Measurements from ENCODE around the gene CLCN3.

The CLCN3 gene

DNA sequence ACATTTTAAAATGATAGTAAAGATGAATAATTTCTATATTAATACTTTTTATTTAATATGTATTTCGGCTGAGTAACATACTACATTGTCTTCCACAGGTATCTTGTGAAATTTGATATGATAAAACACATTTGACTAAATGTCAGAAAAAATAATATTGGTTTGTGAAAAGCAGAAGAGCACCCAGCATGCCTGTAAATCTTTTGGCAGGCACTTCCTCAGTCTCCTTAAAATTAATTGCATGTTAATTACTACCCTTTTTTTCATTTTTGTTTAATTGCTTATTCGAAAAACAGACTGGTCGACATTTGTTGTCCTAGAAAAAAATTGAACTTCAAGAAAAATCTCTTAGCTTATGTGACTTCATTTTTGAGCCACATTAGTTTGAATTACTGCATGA, 40.6 kb downstream of the CLCN3 start:
- TF ChIP-seq, protein P1, sequence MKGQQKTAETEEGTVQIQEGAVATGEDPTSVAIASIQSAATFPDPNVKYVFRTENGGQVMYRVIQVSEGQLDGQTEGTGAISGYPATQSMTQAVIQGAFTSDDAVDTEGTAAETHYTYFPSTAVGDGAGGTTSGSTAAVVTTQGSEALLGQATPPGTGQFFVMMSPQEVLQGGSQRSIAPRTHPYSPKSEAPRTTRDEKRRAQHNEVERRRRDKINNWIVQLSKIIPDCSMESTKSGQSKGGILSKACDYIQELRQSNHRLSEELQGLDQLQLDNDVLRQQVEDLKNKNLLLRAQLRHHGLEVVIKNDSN (IDR thresholded peaks at IDR 0.05), result no peak
- no peak for TF ChIP-seq TEAD4 (IDR thresholded peaks at IDR 0.05)
- TF ChIP-seq RAD21 (IDR thresholded peaks at IDR 0.05; ENCODE audit: low read depth), result no peak
- no peak for TF ChIP-seq YY1 (IDR thresholded peaks at IDR 0.05; ENCODE audit: low read depth)
- TF ChIP-seq, protein P2, sequence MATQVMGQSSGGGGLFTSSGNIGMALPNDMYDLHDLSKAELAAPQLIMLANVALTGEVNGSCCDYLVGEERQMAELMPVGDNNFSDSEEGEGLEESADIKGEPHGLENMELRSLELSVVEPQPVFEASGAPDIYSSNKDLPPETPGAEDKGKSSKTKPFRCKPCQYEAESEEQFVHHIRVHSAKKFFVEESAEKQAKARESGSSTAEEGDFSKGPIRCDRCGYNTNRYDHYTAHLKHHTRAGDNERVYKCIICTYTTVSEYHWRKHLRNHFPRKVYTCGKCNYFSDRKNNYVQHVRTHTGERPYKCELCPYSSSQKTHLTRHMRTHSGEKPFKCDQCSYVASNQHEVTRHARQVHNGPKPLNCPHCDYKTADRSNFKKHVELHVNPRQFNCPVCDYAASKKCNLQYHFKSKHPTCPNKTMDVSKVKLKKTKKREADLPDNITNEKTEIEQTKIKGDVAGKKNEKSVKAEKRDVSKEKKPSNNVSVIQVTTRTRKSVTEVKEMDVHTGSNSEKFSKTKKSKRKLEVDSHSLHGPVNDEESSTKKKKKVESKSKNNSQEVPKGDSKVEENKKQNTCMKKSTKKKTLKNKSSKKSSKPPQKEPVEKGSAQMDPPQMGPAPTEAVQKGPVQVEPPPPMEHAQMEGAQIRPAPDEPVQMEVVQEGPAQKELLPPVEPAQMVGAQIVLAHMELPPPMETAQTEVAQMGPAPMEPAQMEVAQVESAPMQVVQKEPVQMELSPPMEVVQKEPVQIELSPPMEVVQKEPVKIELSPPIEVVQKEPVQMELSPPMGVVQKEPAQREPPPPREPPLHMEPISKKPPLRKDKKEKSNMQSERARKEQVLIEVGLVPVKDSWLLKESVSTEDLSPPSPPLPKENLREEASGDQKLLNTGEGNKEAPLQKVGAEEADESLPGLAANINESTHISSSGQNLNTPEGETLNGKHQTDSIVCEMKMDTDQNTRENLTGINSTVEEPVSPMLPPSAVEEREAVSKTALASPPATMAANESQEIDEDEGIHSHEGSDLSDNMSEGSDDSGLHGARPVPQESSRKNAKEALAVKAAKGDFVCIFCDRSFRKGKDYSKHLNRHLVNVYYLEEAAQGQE (IDR thresholded peaks at IDR 0.05; ENCODE audit: low read depth), result no peak
- TF ChIP-seq EGR1 (IDR thresholded peaks at IDR 0.05), result no peak
- TF ChIP-seq, protein P3, sequence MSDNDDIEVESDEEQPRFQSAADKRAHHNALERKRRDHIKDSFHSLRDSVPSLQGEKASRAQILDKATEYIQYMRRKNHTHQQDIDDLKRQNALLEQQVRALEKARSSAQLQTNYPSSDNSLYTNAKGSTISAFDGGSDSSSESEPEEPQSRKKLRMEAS (IDR thresholded peaks at IDR 0.05), result no peak
- no peak for TF ChIP-seq CEBPB (IDR thresholded peaks at IDR 0.05)
- TF ChIP-seq ZBTB7A (IDR thresholded peaks at IDR 0.05; ENCODE audit: low read depth), result no peak
- no peak for TF ChIP-seq FOXM1 (IDR thresholded peaks at IDR 0.05; ENCODE audit: borderline replicate concordance, low read depth)

DNA sequence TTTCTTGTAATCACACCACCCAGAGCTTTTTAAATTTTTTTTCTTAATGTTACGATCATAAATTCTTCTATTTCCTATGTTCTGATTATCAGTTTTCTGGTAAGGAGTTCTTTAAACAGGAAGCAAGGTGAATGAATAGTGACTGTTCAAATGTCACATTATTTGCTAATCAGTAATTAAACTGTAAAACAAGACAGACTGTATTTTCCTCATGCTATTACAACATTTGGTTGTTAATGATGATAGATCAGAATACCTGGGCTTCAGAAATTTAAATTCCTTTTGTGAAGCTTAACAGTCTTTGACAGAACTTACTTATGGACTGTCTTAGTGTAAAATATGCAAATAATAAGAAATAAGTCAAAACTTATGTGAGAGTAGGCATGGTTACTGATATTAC, 41.4 kb downstream of the CLCN3 start:
- TF ChIP-seq FOXM1 (IDR thresholded peaks at IDR 0.05; ENCODE audit: borderline replicate concordance, low read depth) (no peak), ZBTB7A (IDR thresholded peaks at IDR 0.05; ENCODE audit: low read depth) (no peak), YY1 (IDR thresholded peaks at IDR 0.05; ENCODE audit: low read depth) (no peak), TCF12 (IDR thresholded peaks at IDR 0.05; ENCODE audit: low read depth) (no peak), RAD21 (IDR thresholded peaks at IDR 0.05; ENCODE audit: low read depth) (no peak), NFIC (IDR thresholded peaks at IDR 0.05) (no peak), CREB1 (IDR thresholded peaks at IDR 0.05; ENCODE audit: low read depth) (no peak)

DNA sequence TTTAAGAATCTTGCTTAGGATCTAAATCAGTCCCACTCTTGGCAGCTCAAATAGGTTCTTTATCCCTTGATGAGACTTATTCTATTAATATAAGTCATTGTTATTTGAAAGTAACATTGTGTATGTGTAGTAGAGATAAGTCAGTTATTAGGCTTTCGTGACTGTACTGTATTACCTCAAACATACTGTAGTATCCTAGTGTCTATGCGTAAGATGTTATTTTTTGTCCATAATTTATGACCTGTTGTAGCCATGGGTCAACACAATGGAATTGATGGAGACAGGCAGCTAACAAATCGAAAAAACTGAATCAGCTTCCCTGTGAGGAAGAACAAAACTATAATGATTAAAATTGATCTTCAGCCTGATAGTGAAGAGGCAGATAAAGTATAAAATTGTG, 41.8 kb downstream of the CLCN3 start:
- TF ChIP-seq RAD21 (IDR thresholded peaks at IDR 0.05; ENCODE audit: low read depth) (no peak), YY1 (IDR thresholded peaks at IDR 0.05; ENCODE audit: low read depth) (no peak)

DNA sequence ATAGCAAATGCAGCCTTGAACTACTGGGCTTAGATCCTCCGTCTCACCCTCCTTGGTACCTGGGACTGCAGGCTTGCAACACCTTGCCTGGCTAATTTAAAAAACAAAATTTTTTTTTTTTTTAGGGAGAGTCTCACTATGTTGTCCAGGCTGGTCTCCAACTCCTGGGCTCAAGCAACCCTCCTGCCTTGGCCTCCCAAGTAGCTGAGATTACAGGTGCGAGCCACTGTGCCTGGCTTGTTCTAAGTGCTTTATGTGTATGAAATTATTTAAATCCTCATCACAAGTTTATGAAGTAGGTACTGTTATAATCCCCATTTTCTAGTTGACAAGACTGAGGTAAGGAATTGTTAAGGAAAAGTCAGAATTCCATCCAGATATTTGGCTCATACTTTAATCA, 43.0 kb downstream of the CLCN3 start:
- no peak for TF ChIP-seq TCF12 (IDR thresholded peaks at IDR 0.05; ENCODE audit: low read depth)
- TF ChIP-seq RAD21 (IDR thresholded peaks at IDR 0.05; ENCODE audit: low read depth), result no peak
- no peak for TF ChIP-seq EP300 (IDR thresholded peaks at IDR 0.05; ENCODE audit: borderline replicate concordance)
- TF ChIP-seq, protein P3 (IDR thresholded peaks at IDR 0.05), result no peak
- TF ChIP-seq CEBPB (IDR thresholded peaks at IDR 0.05), result no peak
- TF ChIP-seq EGR1 (IDR thresholded peaks at IDR 0.05), result no peak
- no peak for TF ChIP-seq FOXM1 (IDR thresholded peaks at IDR 0.05; ENCODE audit: borderline replicate concordance, low read depth)
- TF ChIP-seq ZBTB7A (IDR thresholded peaks at IDR 0.05; ENCODE audit: low read depth), result no peak
- no peak for TF ChIP-seq TEAD4 (IDR thresholded peaks at IDR 0.05)
- TF ChIP-seq CREB1 (IDR thresholded peaks at IDR 0.05; ENCODE audit: low read depth), result no peak
- no peak for TF ChIP-seq NFIC (IDR thresholded peaks at IDR 0.05)
- TF ChIP-seq TAF1 (IDR thresholded peaks at IDR 0.05; ENCODE audit: low read depth), result no peak
- TF ChIP-seq YY1 (IDR thresholded peaks at IDR 0.05; ENCODE audit: low read depth), result no peak
- TF ChIP-seq, protein P1 (IDR thresholded peaks at IDR 0.05), result no peak
- TF ChIP-seq, protein P2 (IDR thresholded peaks at IDR 0.05; ENCODE audit: low read depth), result no peak

DNA sequence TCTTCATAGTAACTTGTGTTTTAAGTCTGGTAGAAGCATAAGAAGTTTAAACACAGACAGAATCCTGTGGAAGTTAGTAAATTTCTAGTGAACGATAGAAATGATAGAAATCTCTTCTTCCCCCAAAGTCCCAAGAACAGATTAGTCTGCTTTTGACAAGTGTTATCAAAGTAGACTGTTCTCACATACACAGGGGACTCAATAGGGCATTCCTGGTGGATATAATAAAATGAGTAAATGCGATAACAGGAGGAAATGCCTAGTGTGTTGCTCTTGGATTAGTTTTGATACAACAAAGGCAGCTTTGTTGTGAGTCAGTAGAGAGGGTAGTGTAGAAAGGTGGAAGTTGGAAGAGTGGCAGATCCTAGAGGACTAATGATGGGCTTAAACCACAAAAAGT, 43.5 kb downstream of the CLCN3 start:
- no peak for TF ChIP-seq YY1 (IDR thresholded peaks at IDR 0.05; ENCODE audit: low read depth)

DNA sequence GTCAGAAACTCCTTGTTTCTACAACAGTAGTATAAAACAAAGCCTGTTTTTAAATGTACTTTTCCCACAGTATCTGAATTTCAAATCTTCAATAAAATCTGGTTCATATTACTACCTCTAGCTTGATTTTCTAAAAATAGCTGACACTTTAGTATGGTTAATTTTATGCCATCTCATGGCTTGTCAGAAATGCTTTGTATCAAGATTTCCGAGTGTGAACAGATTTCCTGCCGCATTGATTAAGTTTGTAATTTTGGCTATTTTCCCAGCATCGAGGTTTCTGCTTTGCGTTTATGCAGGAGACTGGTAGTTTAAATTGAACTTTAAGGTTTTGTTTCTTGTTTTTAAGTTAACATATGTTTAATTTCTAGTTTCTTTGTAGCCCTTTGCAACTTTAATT, 44.2 kb downstream of the CLCN3 start:
- TF ChIP-seq TAF1 (IDR thresholded peaks at IDR 0.05; ENCODE audit: low read depth) (no peak), EP300 (IDR thresholded peaks at IDR 0.05; ENCODE audit: borderline replicate concordance) (no peak), EGR1 (IDR thresholded peaks at IDR 0.05) (no peak), CEBPB (IDR thresholded peaks at IDR 0.05) (no peak), TCF12 (IDR thresholded peaks at IDR 0.05; ENCODE audit: low read depth) (no peak), TEAD4 (IDR thresholded peaks at IDR 0.05) (no peak), ZBTB7A (IDR thresholded peaks at IDR 0.05; ENCODE audit: low read depth) (no peak), NFIC (IDR thresholded peaks at IDR 0.05) (no peak), CREB1 (IDR thresholded peaks at IDR 0.05; ENCODE audit: low read depth) (no peak), YY1 (IDR thresholded peaks at IDR 0.05; ENCODE audit: low read depth) (no peak), FOXM1 (IDR thresholded peaks at IDR 0.05; ENCODE audit: borderline replicate concordance, low read depth) (no peak)
- TF ChIP-seq, protein P3 (IDR thresholded peaks at IDR 0.05), result no peak
